HL-60 (cell line): ENCODE data around the gene TUBGCP5.

Experiments used
- CTCF ChIP-seq: IDR thresholded peaks from one replicate; pipeline ENCODE4 v1.5.1; 2011; ENCODE audit warnings: low read length, control low read depth, inconsistent platforms; ENCODE audit not compliant: insufficient read depth
- POLR2AphosphoS5 ChIP-seq: IDR thresholded peaks from 2 replicates; pipeline ENCODE4 v1.6.1; 2012; ENCODE audit warnings: low read depth
- REST ChIP-seq: IDR thresholded peaks from 2 replicates; pipeline ENCODE4 v1.6.1; 2012; ENCODE audit warnings: low read depth; ENCODE audit not compliant: insufficient replicate concordance

GRCh38 chr15:23039143-23039916 is at the start of gene TUBGCP5:
- peak; percentile 57 for TF ChIP-seq REST
- TF ChIP-seq CTCF = no peak
- peak; percentile 92 for TF ChIP-seq POLR2AphosphoS5
